Muscle of back (tissue), 10 donors: Measurements from ENCODE around the gene PSMD5. TPM values are rescaled to one million over a fixed set of nuclear protein-coding genes. Genes with fewer than 3 reads are reported as not detected.

Experiments
- polyA plus RNA-seq, 10 donors: library from polyadenylated mRNA; unstranded; fragments of 120-200 nt; gene quantifications; one replicate each; pipeline ENCODE4 v1.2.1, GENCODE V29; 2013; ENCODE audit not compliant: insufficient read length in 10 of 10

PSMD5 gene
- polyA plus RNA-seq, 10 donors = 17.5 to 31.1 (median 24.5) TPM

Other genes with a start within 250 kb of the PSMD5 start
- 10 to 100 TPM in 2 of 10 donors, 1 to 10 TPM in 8; 5.5 to 12.1 (median 7.6) TPM for gene MEGF9, start 128.5 kb downstream of the PSMD5 start, polyA plus RNA-seq
- 10 to 100 TPM; 26.2 to 42.3 (median 33.1) TPM for gene FBXW2, start 49.5 kb downstream of the PSMD5 start, polyA plus RNA-seq
- 10 to 100 TPM; 29.9 to 40.5 (median 35.0) TPM for gene PHF19, start 34.3 kb upstream of the PSMD5 start, polyA plus RNA-seq
- 1 to 10 TPM; 2.6 to 5.7 (median 4.1) TPM for gene TRAF1, start 83.9 kb upstream of the PSMD5 start, polyA plus RNA-seq
- gene C5, start 207.4 kb upstream of the PSMD5 start, polyA plus RNA-seq = 10 to 100 TPM in 3 of 10 donors, 1 to 10 TPM in 7; 5.6 to 12.3 (median 9.1) TPM
- 10 to 100 TPM; 12.9 to 25.0 (median 18.2) TPM for gene CNTRL, start 232.0 kb upstream of the PSMD5 start, polyA plus RNA-seq